Prostate gland (tissue), 2 donors: ENCODE data around the gene LGALS1. TPM values are rescaled to one million over a fixed set of nuclear protein-coding genes. Genes with fewer than 3 reads are reported as not detected.
A peak's percentile ranks its signal among the peaks of the same experiment; 100 is the strongest.

ENCODE experiments used
- DNase-seq: peaks from one replicate; pipeline ENCODE4 v3.0.0-alpha.2; 2019; ENCODE audit warnings: low spot score
- H3K27ac ChIP-seq, 2 donors: fragments of 200-600 bp; sonication (generic); 2 replicates each; pipeline ENCODE4 v1.5.1; 2017 to 2019
- H3K27me3 ChIP-seq: fragments of 200-600 bp; sonication (generic); replicated peaks from 2 replicates; pipeline ENCODE4 v1.5.1; 2019; ENCODE audit not compliant: insufficient read depth
- H3K36me3 ChIP-seq, 2 donors: fragments of 200-600 bp; sonication (generic); 1 replicate in 1 of 2; 2 replicates in 1 of 2; pipeline versions ENCODE4 v1.5.1 to v1.8.1; 2017 to 2019
- H3K4me1 ChIP-seq: fragments of 200-600 bp; sonication (generic); replicated peaks from 2 replicates; pipeline ENCODE4 v1.5.1; 2019
- H3K4me3 ChIP-seq, 2 donors: fragments of 200-600 bp; sonication (generic); 2 replicates each; pipeline ENCODE4 v1.5.1; 2017 to 2019
- H3K9me3 ChIP-seq: fragments of 200-600 bp; sonication (generic); 2 replicates; pipeline ENCODE4 v1.5.1; 2017
- POLR2A ChIP-seq: fragments of 450-650 bp; IDR thresholded peaks from one replicate; pipeline ENCODE4 v1.6.1; 2016; ENCODE audit warnings: antibody characterized with exemption, mild to moderate bottlenecking
- POLR2AphosphoS5 ChIP-seq: sonication (generic); formaldehyde crosslinking; IDR thresholded peaks from one replicate; pipeline ENCODE4 v1.6.1; 2017; ENCODE audit warnings: antibody characterized with exemption
- WGBS: methylation state at CpG from one replicate; pipeline ENCODE4 v1.1.5; 2018; 5-methylcytosine and 5-hydroxymethylcytosine counted together
- intact Hi-C: fragments of 100-400 bp; cut with DNase I; formaldehyde crosslinking; loops from one replicate; pipeline ENCODE4 v1.14.2; 2022
- total RNA-seq, 2 donors: library from RNA; depleted of rRNA; stranded (reverse); fragments of >200 nt; gene quantifications; one replicate each; pipeline ENCODE4 v1.1.0, GENCODE V29; 2016
- TF ChIP-seq, protein P1 (sequence below), 4 experiments: fragments of 200-600 bp in 2 of 4; fragments of 450-650 bp in 2 of 4; sonication (generic) in 2 of 4; IDR thresholded peaks; 1 replicate in 3 of 4; 2 replicates in 1 of 4; pipeline ENCODE4 v1.5.1; 2016 to 2019; ENCODE audit warnings: antibody characterized with exemption in 4 of 4, mild to moderate bottlenecking in 2 of 4, moderate library complexity in 2 of 4

LGALS1 gene
- total RNA-seq, 2 donors from 2014 or later: 365 to 1,063 TPM

DNA sequence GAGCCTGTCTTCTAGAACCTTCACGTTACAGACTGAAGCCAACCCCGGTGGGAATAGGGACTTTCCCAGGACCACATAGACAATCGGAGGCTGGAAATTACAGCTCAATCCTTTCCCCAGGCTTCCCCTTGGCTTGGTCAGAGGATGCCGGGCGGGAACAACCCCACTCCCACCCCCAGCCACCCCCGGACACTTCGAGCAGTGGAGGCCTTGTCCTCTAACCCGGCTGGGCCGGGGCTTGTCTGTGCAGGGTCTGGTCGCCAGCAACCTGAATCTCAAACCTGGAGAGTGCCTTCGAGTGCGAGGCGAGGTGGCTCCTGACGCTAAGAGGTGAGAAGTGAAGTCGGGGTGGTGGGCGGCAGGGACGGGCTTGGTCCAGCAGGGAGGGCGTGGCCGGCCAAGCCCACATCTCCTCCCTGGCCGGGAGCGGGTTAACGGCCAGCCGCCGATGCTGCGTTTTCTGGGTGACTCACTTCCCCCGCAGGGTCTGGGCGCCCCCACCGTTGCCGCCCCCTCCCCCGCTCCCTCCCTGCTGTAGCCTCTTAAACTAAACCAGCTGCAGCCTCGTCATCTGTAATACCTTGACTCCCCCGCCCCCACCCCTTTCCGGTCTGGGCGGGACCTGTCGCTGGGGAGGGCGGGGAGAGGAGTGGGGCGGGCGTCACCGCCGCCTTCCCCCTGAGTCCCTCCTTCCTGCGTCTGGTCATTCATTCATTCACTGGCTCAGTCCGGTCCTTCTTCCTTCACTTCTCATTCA is 1.5 kb downstream of the LGALS1 start:
- H3K9me3 ChIP-seq: no peaks in the 10 kb centered on the region
- TF ChIP-seq, protein P1, sequence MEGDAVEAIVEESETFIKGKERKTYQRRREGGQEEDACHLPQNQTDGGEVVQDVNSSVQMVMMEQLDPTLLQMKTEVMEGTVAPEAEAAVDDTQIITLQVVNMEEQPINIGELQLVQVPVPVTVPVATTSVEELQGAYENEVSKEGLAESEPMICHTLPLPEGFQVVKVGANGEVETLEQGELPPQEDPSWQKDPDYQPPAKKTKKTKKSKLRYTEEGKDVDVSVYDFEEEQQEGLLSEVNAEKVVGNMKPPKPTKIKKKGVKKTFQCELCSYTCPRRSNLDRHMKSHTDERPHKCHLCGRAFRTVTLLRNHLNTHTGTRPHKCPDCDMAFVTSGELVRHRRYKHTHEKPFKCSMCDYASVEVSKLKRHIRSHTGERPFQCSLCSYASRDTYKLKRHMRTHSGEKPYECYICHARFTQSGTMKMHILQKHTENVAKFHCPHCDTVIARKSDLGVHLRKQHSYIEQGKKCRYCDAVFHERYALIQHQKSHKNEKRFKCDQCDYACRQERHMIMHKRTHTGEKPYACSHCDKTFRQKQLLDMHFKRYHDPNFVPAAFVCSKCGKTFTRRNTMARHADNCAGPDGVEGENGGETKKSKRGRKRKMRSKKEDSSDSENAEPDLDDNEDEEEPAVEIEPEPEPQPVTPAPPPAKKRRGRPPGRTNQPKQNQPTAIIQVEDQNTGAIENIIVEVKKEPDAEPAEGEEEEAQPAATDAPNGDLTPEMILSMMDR (IDR thresholded peaks at IDR 0.05): no peak
- TF ChIP-seq POLR2A (peak; percentile 46), POLR2AphosphoS5 (peak; percentile 83)
- WGBS: under 1% methylated on average over 42 of the region's 42 CpGs
- peak overlapping the region; percentile 85 to 91 for H3K27ac ChIP-seq
- H3K27me3 ChIP-seq: no peaks in the 10 kb centered on the region
- H3K36me3 ChIP-seq: no peaks in the 10 kb centered on the region
- DNase-seq: peak; percentile 76
- intact Hi-C loops: loop anchor here (5.0 kb wide), 1 partner anchor 35 kb away; no protein-coding TSS in a partner anchor
- peak overlapping the region; percentile 38 to 49 for H3K4me3 ChIP-seq
- peaks cover 16% of the 10 kb centered on the region for H3K4me1 ChIP-seq

DNA sequence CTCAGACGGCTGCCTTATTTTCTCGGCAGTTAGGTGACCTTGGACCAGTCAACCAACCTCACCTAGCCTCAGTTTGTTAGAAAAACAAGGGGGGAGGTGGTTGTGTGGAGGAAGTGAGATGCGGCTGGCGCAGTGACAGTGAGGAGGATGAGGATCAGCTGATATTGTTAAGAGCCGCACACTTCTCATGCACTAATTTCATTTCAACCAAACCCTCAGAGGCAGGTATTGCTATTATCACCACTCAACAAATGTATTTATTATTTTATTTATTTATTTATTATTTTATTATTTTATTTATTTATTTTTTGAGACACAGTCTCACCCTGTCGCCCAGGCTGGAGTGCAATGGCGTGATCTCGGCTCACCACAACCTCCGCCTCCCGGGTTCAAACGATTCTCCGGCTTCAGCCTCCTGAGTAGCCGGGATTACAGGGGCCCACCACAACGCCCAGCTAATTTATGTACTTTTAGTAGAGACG is 2.1 kb downstream of the LGALS1 start:
- no peaks in the 10 kb centered on the region for H3K9me3 ChIP-seq
- peak overlapping the region; percentile 85 to 91 for H3K27ac ChIP-seq
- peaks cover 16% of the 10 kb centered on the region for H3K4me1 ChIP-seq
- DNase-seq: no peak
- WGBS: 61% methylated on average over 15 of the region's 15 CpGs
- TF ChIP-seq POLR2AphosphoS5: no peak
- TF ChIP-seq, protein P1 (IDR thresholded peaks at IDR 0.05): no peak
- intact Hi-C loops: loop anchor here (5.0 kb wide), 1 partner anchor 35 kb away; no protein-coding TSS in a partner anchor
- no peaks in the 10 kb centered on the region for H3K36me3 ChIP-seq
- H3K4me3 ChIP-seq: peak overlapping the region; percentile 38 to 49
- H3K27me3 ChIP-seq: no peaks in the 10 kb centered on the region

DNA sequence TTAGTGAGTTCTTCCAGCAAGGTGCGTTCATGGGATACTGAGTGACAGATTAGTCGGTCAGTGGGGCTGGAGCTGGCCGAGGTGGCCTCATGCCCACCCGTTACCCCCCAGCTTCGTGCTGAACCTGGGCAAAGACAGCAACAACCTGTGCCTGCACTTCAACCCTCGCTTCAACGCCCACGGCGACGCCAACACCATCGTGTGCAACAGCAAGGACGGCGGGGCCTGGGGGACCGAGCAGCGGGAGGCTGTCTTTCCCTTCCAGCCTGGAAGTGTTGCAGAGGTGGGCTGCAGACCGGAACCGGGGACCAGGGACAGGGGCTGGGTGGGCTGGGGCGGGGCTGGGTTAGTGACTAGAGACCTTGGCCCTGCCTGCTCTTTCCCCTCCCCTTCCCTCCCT is 2.9 kb downstream of the LGALS1 start:
- Histone ChIP-seq H3K36me3 (no peaks in the 10 kb centered on the region), H3K27me3 (no peaks in the 10 kb centered on the region), H3K4me1 (peaks cover 16% of the 10 kb centered on the region), H3K27ac (no peak overlapping the region), H3K9me3 (no peaks in the 10 kb centered on the region), H3K4me3 (no peak overlapping the region)
- intact Hi-C loops: loop anchor here (5.0 kb wide), 1 partner anchor 36 kb away; no protein-coding TSS in a partner anchor
- WGBS: 68% methylated on average over 18 of the region's 18 CpGs
- TF ChIP-seq POLR2AphosphoS5: no peak
- DNase-seq: no peak

DNA sequence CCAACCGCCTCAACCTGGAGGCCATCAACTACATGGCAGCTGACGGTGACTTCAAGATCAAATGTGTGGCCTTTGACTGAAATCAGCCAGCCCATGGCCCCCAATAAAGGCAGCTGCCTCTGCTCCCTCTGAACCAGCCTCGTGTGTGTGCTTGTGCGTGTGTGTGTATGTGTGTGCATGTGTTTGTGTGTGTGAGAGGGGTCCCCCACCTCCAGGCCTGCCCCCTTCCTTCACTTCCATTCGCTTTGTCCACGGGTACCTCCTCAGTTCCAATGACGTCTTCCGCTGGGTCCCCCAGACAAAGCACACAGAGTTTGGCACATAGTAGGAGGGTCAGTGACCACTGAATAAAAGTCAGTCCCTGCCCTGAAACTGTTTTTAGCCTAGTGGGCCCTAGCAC is 4.2 kb downstream of the LGALS1 start:
- Histone ChIP-seq H3K27me3 (no peaks in the 10 kb centered on the region), H3K27ac (no peak overlapping the region), H3K4me3 (no peak overlapping the region), H3K9me3 (no peaks in the 10 kb centered on the region), H3K36me3 (no peaks in the 10 kb centered on the region), H3K4me1 (peaks cover 9% of the 10 kb centered on the region)
- no peak for DNase-seq
- 84% methylated on average over 8 of the region's 8 CpGs for WGBS
- intact Hi-C loops: loop anchor here (2.0 to 5.0 kb wide), 2 partner anchors 37 to 57 kb away; no protein-coding TSS in a partner anchor
- TF ChIP-seq, protein P1 (IDR thresholded peaks at IDR 0.05): no peak
- TF ChIP-seq POLR2A (no peak), POLR2AphosphoS5 (no peak)

DNA sequence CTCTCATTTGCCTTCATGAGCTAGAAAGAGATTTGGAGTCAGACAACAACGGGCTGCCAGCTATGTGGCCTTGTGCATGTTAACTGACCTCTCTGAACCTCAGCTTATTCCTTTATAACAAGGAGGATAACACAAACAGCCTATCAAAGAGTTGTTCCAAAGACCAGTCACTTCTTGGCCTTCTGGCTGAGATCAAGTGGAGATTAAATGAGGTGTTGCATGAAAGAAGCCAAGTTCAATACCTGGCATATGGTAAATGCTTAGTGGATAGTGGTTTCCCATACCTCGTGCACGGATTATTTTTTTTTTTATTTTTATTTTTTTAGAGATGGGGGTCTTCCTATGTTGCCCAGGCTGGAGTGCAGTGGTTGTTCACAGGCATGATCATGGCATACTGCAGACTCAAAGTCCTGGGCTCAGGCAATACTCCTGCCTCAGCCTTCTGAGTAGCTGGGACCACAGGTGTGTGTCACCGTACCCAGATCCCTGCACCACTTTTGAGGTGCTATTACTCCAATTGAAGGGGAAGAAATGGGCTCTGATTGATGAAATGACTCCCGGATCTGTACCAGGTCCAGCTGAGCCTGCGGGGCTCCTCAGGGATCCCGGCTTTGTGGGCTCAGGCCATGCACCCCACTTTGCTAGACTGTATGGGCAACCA is 4.9 kb downstream of the LGALS1 start:
- Histone ChIP-seq H3K27me3 (no peaks in the 10 kb centered on the region), H3K4me1 (peaks cover 8% of the 10 kb centered on the region)

More for the DNA sequence above, 4.9 kb downstream of the LGALS1 start:
- Histone ChIP-seq H3K27ac (no peak overlapping the region), H3K9me3 (no peaks in the 10 kb centered on the region), H3K4me3 (no peak overlapping the region), H3K36me3 (no peaks in the 10 kb centered on the region)
- intact Hi-C loops: loop anchor here (2.0 kb wide), 1 partner anchor 58 kb away; no protein-coding TSS in a partner anchor
- 65% methylated on average over 7 of the region's 7 CpGs for WGBS
- no peak for DNase-seq
- TF ChIP-seq POLR2AphosphoS5 (no peak), POLR2A (no peak)
- TF ChIP-seq, protein P1 (IDR thresholded peaks at IDR 0.05): no peak
